Immature natural killer cell (primary cell): ENCODE measurements around the gene PRKAG2. TPM values are rescaled to one million over a fixed set of nuclear protein-coding genes. Genes with fewer than 3 reads are reported as not detected.

Experiments used
- DNase-seq, 3 donors: peaks; one replicate each; pipeline ENCODE4 v3.0.0; 2022; ENCODE audit warnings: mixed read lengths in 1 of 3
- H3K27ac Mint-ChIP-seq, 6 donors: one replicate each; pipeline ENCODE4 v1.8.0; 2020; ENCODE audit warnings: mixed read lengths in 6 of 6, mild to moderate bottlenecking in 5 of 6, inconsistent platforms in 4 of 6, moderate library complexity in 3 of 6
- H3K27me3 Mint-ChIP-seq, 3 donors: one replicate each; pipeline ENCODE4 v1.8.0; 2020 to 2021; ENCODE audit warnings: low read depth in 3 of 3, mild to moderate bottlenecking in 3 of 3, mixed read lengths in 3 of 3, moderate library complexity in 3 of 3, inconsistent platforms in 1 of 3
- H3K36me3 Mint-ChIP-seq, 3 donors: one replicate each; pipeline ENCODE4 v1.8.0; 2020; ENCODE audit warnings: mixed read lengths in 3 of 3, inconsistent platforms in 2 of 3, mild to moderate bottlenecking in 2 of 3
- H3K4me1 Mint-ChIP-seq, 2 donors: one replicate each; pipeline ENCODE4 v1.8.0; 2020; ENCODE audit warnings: inconsistent platforms in 2 of 2, mild to moderate bottlenecking in 2 of 2, mixed read lengths in 2 of 2, moderate library complexity in 1 of 2
- H3K4me3 Mint-ChIP-seq, 5 donors: one replicate each; pipeline ENCODE4 v1.8.0; 2020; ENCODE audit warnings: mild to moderate bottlenecking in 5 of 5, mixed read lengths in 5 of 5, inconsistent platforms in 3 of 5, moderate library complexity in 3 of 5
- H3K9me3 Mint-ChIP-seq, 6 donors: one replicate each; pipeline ENCODE4 v1.8.0; 2020; ENCODE audit warnings: mild to moderate bottlenecking in 6 of 6, mixed read lengths in 6 of 6, inconsistent platforms in 4 of 6, moderate library complexity in 3 of 6
- polyA plus RNA-seq, 3 donors: library from polyadenylated mRNA; unstranded; fragments of 300-500 nt; fragmentation: Illumina TruSeq; gene quantifications; one replicate each; pipeline ENCODE4 v1.2.3, GENCODE V29; 2021

PRKAG2 gene
- polyA plus RNA-seq, 3 donors from 2014 or later, result 14.7 to 22.5 (median 19.1) TPM

DNA sequence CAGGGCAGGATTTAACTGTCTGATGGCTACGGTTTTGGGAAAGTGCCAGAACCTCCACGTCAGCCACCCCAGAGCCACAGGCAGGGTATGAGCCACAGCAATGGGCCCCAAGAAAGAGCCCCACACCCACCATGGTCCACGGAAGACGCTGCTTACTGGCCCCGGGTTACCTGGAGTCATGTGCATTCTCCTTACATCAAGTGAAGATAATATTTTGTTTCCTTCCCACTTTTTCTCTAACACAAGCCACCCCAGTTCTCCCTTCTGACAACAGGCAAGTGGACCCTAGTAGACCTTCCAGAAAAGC, 67.1 kb downstream of the PRKAG2 start:
- no peak overlapping the region for H3K4me3 Mint-ChIP-seq
- H3K9me3 Mint-ChIP-seq, result no peaks in the 10 kb centered on the region
- peaks cover 15 to 19% of the 10 kb centered on the region in 2 donors for H3K4me1 Mint-ChIP-seq
- H3K27ac Mint-ChIP-seq, result peak overlapping the region in 2 of 6 donors; percentile 40 to 46
- no peaks in the 10 kb centered on the region for H3K36me3 Mint-ChIP-seq
- peaks cover 0 to 1% (median 0%) of the 10 kb centered on the region in 3 donors for H3K27me3 Mint-ChIP-seq
- no peak for DNase-seq

DNA sequence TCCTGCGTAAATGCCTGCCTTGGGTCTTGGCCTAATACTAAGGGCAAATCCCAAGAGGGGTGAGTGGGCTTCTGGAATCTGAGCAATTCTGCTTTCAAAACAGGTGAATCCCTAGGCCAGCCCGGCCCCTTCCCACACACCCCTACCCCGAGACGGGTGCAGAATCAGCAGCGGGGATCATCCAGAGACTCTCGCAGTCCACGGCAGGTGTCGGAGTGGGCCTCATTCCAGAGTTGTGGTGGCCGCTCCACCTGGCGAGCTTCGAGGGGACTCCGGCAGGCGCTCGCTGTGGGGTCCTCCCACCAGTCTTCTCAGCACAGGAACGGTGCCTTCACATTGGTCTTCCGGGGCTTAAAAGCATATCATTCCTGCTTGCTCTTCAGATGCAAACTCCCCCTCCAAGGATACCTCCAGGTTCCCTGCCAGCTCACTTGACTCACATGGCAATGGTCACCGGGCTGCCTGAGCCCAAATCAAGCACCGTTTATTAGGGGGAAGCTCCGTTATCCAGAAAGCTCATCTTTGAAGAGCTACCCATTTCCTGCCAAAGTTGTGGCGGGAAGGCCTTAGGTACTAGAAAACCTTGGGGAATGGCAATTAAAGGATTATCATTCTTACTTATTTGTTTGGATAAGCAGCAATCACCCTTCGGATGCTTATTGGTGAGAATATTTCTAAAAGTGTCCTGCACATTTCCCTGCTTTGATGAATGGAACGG, 67.6 kb downstream of the PRKAG2 start:
- no peaks in the 10 kb centered on the region for H3K9me3 Mint-ChIP-seq
- peaks cover 15 to 19% of the 10 kb centered on the region in 2 donors for H3K4me1 Mint-ChIP-seq
- H3K4me3 Mint-ChIP-seq, result no peak overlapping the region
- H3K36me3 Mint-ChIP-seq, result no peaks in the 10 kb centered on the region
- peaks cover 0 to 1% (median 0%) of the 10 kb centered on the region in 3 donors for H3K27me3 Mint-ChIP-seq
- peak overlapping the region in 1 of 6 donors; percentile 46 for H3K27ac Mint-ChIP-seq
- no peak for DNase-seq

DNA sequence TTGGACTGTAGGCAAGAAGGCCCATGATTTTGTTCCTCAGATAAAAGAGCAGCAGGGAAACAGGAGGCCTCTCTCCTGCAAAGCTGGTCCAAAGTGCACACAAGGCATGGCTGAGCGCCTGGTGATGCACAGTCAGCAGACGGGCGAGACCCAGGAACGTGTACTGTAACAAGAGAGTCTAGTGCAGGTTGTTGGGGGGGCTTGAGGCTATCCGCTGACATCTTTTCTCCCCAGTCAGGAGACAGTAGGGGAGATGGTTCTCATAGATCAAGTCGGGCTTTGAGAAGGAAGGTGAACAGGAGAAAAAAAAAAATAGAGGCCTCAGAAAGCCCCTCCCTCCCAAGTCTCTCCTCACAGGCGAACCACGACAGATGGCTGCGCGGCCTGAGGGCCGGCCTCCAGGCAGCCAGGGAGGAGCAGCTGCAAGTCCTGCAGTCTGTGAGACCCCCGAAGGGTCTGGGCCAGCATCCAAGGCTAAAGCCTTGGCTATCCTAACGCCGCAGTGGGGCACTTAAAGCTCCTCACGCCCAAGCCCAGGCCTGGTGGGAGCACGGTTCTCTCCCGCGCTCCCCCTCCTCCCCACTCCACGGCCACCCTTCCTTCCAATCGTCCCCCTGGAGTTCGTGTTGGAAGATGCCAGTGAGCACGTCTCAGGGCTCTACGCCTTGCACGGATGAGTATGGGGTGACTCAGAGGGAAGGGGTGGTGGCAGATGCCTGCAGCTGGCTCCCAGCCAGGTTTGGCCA, 68.3 kb downstream of the PRKAG2 start:
- Mint-ChIP-seq H3K9me3 (no peaks in the 10 kb centered on the region), H3K36me3 (no peaks in the 10 kb centered on the region), H3K27me3 (no peaks in the 10 kb centered on the region), H3K4me3 (no peak overlapping the region), H3K4me1 (peaks cover 15 to 19% of the 10 kb centered on the region in 2 donors), H3K27ac (no peak overlapping the region)
- DNase-seq, result no peak

DNA sequence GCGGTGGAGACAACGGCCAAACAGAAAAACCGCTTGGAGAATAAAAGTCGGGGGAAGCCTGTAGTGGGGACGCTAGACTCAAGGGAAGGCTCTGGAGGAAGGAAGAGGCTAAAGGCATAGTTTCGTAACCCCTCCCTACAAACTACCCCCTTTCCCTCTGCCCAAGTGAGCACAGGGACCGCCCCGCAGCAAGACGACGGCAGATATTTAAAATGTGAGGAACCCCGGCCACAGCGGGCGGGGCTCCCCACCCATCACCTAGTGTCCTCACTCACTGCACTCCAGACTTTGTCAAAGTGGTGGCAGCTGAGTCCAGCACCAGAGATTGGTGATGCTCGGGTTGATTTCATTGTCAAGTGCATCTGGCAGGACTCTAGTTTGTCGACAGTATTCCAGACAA, 69.1 kb downstream of the PRKAG2 start:
- H3K27ac Mint-ChIP-seq, result no peak overlapping the region
- H3K4me1 Mint-ChIP-seq, result peaks cover 13 to 19% of the 10 kb centered on the region in 2 donors
- H3K9me3 Mint-ChIP-seq, result no peaks in the 10 kb centered on the region
- H3K36me3 Mint-ChIP-seq, result no peaks in the 10 kb centered on the region
- H3K27me3 Mint-ChIP-seq, result no peaks in the 10 kb centered on the region
- no peak overlapping the region for H3K4me3 Mint-ChIP-seq
- DNase-seq, result no peak

DNA sequence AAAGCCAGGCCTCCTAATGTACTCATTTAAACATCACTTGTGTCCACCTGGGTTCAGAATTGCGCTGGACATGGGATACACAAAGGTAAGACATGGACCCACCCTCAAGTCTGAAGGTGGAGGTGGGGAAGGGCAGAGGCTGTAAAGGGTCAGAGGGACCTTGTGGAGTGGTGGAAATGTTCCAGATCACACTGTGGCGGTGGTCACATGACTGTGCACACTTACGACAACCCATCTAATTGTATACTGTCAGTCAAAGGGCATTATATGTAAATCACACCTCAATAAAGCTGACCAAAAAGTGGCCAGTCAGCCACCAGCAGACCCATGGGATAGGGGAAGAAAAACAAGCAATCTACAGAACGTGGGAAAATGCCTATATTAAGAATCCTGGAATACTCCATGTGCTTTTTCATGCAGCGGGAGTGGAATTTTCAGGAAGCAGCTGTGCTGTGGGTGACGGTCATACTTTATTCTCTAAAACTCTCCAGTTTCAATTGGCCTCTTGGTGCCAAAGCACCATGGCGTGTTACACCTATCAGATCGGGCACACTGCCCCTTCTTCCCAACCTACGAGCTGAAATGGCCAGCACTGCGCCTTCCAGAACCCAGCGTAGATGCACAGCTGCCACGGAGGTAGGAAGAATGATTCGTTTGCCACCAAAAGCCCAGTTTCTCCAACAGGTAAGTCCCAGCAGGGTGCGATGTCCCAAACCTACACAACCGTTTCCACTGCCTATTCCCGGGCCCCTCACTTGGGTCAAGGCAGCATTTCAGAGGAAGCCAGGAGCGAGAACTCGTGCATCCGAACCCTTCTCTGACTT, 69.8 kb downstream of the PRKAG2 start:
- peaks cover 13 to 16% of the 10 kb centered on the region in 2 donors for H3K4me1 Mint-ChIP-seq
- no peak for DNase-seq
- H3K27me3 Mint-ChIP-seq, result peaks cover 0 to under 1% (median 0%) of the 10 kb centered on the region in 3 donors
- H3K36me3 Mint-ChIP-seq, result no peaks in the 10 kb centered on the region
- peak overlapping the region in 1 of 6 donors; percentile 58 for H3K27ac Mint-ChIP-seq
- H3K9me3 Mint-ChIP-seq, result no peaks in the 10 kb centered on the region
- H3K4me3 Mint-ChIP-seq, result no peak overlapping the region

DNA sequence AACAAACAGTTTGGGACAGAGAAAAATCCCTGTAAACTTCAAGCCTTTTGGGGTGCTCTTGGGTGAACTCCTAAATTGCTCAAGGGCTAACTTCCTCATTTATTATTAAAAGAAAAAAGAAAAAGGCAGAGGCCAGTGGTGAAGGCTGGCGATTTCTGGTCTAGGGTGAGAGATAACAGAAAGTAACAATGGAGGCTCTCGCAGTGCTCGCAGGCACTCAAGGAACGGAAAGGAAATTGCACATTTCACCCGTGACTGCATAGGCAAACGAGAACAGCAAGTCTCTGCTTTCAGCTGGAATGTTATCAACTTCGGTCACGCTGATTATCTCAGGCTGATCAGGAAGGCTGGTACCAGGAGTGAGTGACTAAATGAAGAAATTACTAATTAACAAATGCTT, 70.7 kb downstream of the PRKAG2 start:
- peaks cover 13% of the 10 kb centered on the region in 2 donors for H3K4me1 Mint-ChIP-seq
- DNase-seq, result no peak
- H3K36me3 Mint-ChIP-seq, result no peaks in the 10 kb centered on the region
- peaks cover 0 to 2% (median 0%) of the 10 kb centered on the region in 3 donors for H3K27me3 Mint-ChIP-seq
- H3K4me3 Mint-ChIP-seq, result no peak overlapping the region
- H3K9me3 Mint-ChIP-seq, result no peaks in the 10 kb centered on the region
- H3K27ac Mint-ChIP-seq, result peak overlapping the region in 1 of 6 donors; percentile 12

DNA sequence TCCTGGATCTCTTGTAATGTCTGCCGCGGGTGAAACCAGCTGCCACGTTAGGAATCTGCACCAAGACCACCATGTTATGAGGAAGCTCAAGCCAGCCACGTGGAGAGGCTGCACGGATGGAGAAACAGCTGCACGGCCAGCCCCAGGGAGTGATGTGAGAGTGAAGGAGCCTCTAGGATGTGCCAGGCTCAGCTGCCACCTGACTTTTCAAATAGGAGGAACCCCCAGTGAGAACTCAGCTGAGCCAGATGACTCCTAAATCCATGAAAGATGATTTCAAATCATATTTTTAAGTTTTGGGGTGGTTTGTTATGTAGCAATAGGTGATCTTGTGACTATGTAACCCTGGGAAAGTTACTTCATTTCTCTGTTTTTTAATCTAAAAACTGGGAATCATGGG, 71.7 kb downstream of the PRKAG2 start:
- Mint-ChIP-seq H3K27ac (peak overlapping the region in 1 of 6 donors; percentile 67), H3K36me3 (no peaks in the 10 kb centered on the region), H3K4me1 (peaks cover 11 to 13% of the 10 kb centered on the region in 2 donors), H3K27me3 (peaks cover 0 to 2% (median 0%) of the 10 kb centered on the region in 3 donors), H3K4me3 (no peak overlapping the region), H3K9me3 (no peaks in the 10 kb centered on the region)
- no peak for DNase-seq

DNA sequence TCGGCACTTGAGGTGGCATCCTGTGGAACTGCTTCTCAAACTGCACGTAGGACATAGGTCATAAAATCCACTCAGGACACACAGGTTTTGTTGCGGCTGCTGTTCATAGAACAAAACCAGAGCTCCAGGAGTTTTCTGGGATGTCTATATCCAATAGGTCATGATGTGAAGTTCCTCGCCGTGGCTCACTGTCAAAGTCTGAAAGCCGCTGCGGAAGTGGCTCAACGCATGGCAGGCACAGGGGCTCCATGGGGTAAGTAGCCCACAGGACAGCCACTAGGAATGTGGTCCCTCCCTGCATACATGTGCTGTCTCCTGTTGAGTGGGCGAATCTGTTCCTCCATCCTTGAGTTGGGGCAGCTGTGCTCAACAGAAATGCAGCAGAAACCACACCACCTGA, 72.2 kb downstream of the PRKAG2 start:
- H3K9me3 Mint-ChIP-seq, result no peaks in the 10 kb centered on the region
- no peak overlapping the region for H3K27ac Mint-ChIP-seq
- no peak for DNase-seq
- peaks cover 11 to 13% of the 10 kb centered on the region in 2 donors for H3K4me1 Mint-ChIP-seq
- no peak overlapping the region for H3K4me3 Mint-ChIP-seq
- H3K27me3 Mint-ChIP-seq, result peaks cover 0 to 2% (median 0%) of the 10 kb centered on the region in 3 donors
- H3K36me3 Mint-ChIP-seq, result no peaks in the 10 kb centered on the region

DNA sequence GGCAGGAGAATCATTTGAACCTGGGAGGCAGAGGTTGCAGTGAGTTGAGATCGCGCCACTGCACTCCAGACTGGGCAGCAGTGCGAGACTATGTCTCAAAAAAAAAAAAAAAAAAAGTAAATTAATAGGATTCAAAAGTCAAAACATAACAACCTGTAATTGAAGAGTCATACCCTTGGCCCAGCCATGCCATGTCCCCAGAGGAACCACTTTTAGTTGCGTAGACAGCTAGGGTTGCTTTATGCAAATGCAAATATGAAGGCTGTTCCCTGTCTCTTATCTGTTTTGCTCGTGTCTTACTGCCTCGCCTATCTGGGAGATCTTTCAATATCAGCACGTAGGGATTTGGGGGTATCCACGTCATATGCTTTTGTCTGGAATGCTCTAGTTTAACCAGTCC, 73.1 kb downstream of the PRKAG2 start:
- Mint-ChIP-seq H3K4me3 (no peak overlapping the region), H3K9me3 (no peaks in the 10 kb centered on the region), H3K4me1 (peaks cover 16 to 19% of the 10 kb centered on the region in 2 donors), H3K27me3 (peaks cover 0 to 2% (median 0%) of the 10 kb centered on the region in 3 donors), H3K36me3 (no peaks in the 10 kb centered on the region), H3K27ac (no peak overlapping the region)
- DNase-seq, result no peak

DNA sequence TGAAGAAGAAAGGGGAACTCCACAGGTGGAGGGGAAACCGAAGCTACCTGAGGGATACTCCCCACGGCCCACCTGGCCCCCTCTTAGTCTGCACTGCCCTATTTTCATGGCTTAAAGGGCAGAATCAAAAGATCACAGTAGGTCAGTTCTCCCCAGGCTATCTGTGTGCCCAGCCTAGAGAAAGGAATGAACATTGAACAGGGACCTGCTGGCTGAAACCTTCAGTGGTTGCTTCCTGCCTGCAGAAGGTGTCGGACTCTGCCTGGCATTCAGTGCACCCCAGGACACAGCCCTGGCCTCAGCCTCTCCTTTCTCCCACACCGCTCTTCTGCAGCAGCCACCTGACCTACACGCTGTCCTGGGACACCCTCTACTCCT, 74.5 kb downstream of the PRKAG2 start:
- Mint-ChIP-seq H3K4me1 (peaks cover 22 to 30% of the 10 kb centered on the region in 2 donors), H3K36me3 (no peaks in the 10 kb centered on the region), H3K4me3 (no peak overlapping the region), H3K9me3 (no peaks in the 10 kb centered on the region), H3K27ac (no peak overlapping the region), H3K27me3 (peaks cover 0 to 2% (median 0%) of the 10 kb centered on the region in 3 donors)
- DNase-seq, result no peak

DNA sequence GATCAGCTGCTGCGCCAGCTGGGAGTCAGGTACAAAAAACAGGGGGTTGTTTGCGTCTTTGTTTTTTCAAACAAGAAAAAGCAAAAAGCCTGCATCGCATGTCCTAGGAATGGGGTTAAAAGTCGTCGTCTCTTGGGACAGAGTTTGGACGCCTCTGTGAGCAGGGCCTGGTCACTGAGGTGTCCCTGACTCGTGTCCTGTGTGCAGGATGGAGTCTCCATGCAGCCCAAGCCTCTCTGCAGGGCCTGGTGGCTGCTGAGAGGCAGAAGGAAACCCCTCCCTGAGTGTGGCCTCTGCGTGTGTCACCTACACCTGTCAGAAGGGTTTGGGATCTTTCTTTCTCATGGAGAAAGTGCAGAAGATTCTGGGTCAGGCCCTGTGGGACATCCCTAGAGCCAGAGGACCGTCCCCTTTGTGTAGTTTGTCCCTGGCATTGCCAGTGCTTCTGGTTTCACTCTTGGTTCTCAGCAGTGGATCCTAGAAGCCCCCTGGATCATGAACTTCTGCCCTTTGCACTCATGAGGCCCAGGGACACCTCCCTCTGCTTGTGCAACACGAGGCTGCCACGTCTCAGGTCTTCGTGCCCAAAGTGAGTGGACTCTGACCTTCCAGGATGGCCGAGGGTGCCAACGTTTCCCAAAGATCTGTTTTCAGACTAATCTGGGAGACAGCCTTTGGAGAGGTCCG, 75.0 kb downstream of the PRKAG2 start:
- no peak overlapping the region for H3K4me3 Mint-ChIP-seq
- peaks cover 24 to 29% of the 10 kb centered on the region in 2 donors for H3K4me1 Mint-ChIP-seq
- no peaks in the 10 kb centered on the region for H3K36me3 Mint-ChIP-seq
- no peaks in the 10 kb centered on the region for H3K9me3 Mint-ChIP-seq
- H3K27me3 Mint-ChIP-seq, result peaks cover 0 to 2% (median 0%) of the 10 kb centered on the region in 3 donors
- no peak overlapping the region for H3K27ac Mint-ChIP-seq
- no peak for DNase-seq

DNA sequence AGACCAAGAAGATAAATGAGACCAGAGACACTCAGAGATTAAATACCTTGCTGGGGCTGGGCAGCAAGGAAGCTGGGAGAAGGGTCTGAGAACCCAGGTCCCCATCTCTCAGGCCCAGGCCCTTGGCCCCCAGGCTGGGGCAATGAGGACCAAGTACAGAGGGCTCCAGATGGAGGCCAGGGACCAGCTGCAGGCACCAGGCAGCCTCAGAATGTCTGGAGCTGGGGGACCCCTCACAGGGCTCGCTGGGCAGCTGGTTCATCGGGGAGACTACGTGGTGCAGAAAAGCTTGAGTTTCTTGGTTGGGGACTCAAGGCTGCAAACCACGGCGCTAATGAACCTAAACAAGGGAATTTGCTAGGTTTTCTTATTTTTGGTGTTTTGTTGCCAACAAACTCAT, 75.6 kb downstream of the PRKAG2 start:
- no peak overlapping the region for H3K4me3 Mint-ChIP-seq
- no peak for DNase-seq
- H3K4me1 Mint-ChIP-seq, result peaks cover 22 to 29% of the 10 kb centered on the region in 2 donors
- no peaks in the 10 kb centered on the region for H3K36me3 Mint-ChIP-seq
- no peak overlapping the region for H3K27ac Mint-ChIP-seq
- no peaks in the 10 kb centered on the region for H3K9me3 Mint-ChIP-seq
- peaks cover 0 to 2% (median 0%) of the 10 kb centered on the region in 3 donors for H3K27me3 Mint-ChIP-seq

DNA sequence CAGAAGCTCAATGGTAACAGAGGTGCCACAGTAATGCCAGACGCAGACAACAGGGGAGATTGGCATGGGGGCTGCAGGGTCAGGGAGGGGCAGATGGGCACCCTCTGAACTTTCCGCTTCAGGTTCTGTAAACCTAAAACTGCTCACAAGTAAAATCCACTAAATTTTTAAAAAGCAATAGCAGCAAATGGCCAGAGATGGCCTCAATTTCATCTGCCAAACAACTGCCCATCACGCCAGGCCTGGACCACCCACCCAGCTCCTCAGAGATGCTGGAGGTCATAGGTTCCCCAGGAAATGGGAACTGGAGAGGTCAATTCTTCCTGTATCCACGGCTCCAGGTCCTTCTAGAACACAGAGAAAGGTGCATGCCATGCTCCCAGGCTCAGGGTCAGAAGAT, 76.1 kb downstream of the PRKAG2 start:
- H3K27ac Mint-ChIP-seq, result no peak overlapping the region
- H3K9me3 Mint-ChIP-seq, result no peaks in the 10 kb centered on the region
- no peak for DNase-seq
- peaks cover 21 to 28% of the 10 kb centered on the region in 2 donors for H3K4me1 Mint-ChIP-seq
- no peak overlapping the region for H3K4me3 Mint-ChIP-seq
- H3K27me3 Mint-ChIP-seq, result peaks cover 0 to 2% (median 0%) of the 10 kb centered on the region in 3 donors
- H3K36me3 Mint-ChIP-seq, result no peaks in the 10 kb centered on the region
